HG03469 (cell line): ENCODE data around the gene TUBGCP2.
A peak's percentile ranks its signal among the peaks of the same experiment; 100 is the strongest.

Source experiments
- ATAC-seq: cut with Tn5 transposase; IDR thresholded peaks from one replicate; pipeline ENCODE4 v1.9.1; 2021; ENCODE audit warnings: mild to moderate bottlenecking, moderate library complexity, moderate number of reproducible peaks; ENCODE audit not compliant: unreplicated experiment

The TUBGCP2 gene

GRCh38 chr10:133342942-133343341, 34.3 kb upstream of the TUBGCP2 start:
- no peak for ATAC-seq

- no peak for ATAC-seq
These were observed 33.3 kb upstream of the TUBGCP2 start for GRCh38 chr10:133341983-133342382.

GRCh38 chr10:133339708-133340380, 31.2 kb upstream of the TUBGCP2 start:
- no peak for ATAC-seq

GRCh38 chr10:133338080-133339071, 29.7 kb upstream of the TUBGCP2 start:
- no peak for ATAC-seq

- no peak for ATAC-seq
These were observed 28.7 kb upstream of the TUBGCP2 start for GRCh38 chr10:133337370-133337725.

GRCh38 chr10:133336577-133337369, 28.1 kb upstream of the TUBGCP2 start, which contains the start of gene CALY:
Gene CALY, minus strand, starts transcription at chr10:133336896. Its CDS starts 7,907 bp downstream, at chr10:133328989.
- no peak for ATAC-seq

- no peak for ATAC-seq
These were observed 27.5 kb upstream of the TUBGCP2 start for GRCh38 chr10:133336118-133336576.

- no peak for ATAC-seq
These were observed 26.8 kb upstream of the TUBGCP2 start for GRCh38 chr10:133335246-133336117.

- ATAC-seq = no peak
These were observed 26.0 kb upstream of the TUBGCP2 start for GRCh38 chr10:133334503-133335245.

GRCh38 chr10:133332936-133333699, 24.4 kb upstream of the TUBGCP2 start:
- ATAC-seq = no peak

GRCh38 chr10:133329491-133330202, 21.0 kb upstream of the TUBGCP2 start:
- ATAC-seq = peak; percentile 65

- ATAC-seq = no peak
These were observed 20.0 kb upstream of the TUBGCP2 start for GRCh38 chr10:133328358-133329343.

- no peak for ATAC-seq
These were observed 19.1 kb upstream of the TUBGCP2 start for GRCh38 chr10:133327651-133328357.

- ATAC-seq = no peak
These were observed 18.3 kb upstream of the TUBGCP2 start for GRCh38 chr10:133326745-133327650.

- no peak for ATAC-seq
These were observed 17.5 kb upstream of the TUBGCP2 start for GRCh38 chr10:133326223-133326551.
